WTC11 (cell line): ENCODE measurements around the gene GPRC5C. TPM values are rescaled to one million over a fixed set of nuclear protein-coding genes. Genes with fewer than 3 reads are reported as not detected.

Experiments used
- ATAC-seq: fragments of 200-7000 bp; cut with Tn5 transposase; 2 replicates; pipeline ENCODE4 v1.10.0; 2021; ENCODE audit warnings: mild to moderate bottlenecking, moderate library complexity
- CTCF ChIA-PET: fragments of 300-600 bp; sonication (Branson Sonifier 250); formaldehyde crosslinking; loops from one replicate; lab custom pipeline; 2021; ENCODE audit warnings: antibody characterized with exemption; lab: Charles Lee
- POLR2A ChIA-PET: fragments of 350-600 bp; sonication (Branson Sonifier 250); formaldehyde crosslinking; loops from one replicate; lab custom pipeline; 2021; ENCODE audit warnings: antibody characterized with exemption; lab: Charles Lee
- DNase-seq: peaks from one replicate; pipeline ENCODE4 v3.0.0; 2021; ENCODE audit warnings: low spot score
- H3K27ac Mint-ChIP-seq: 2 replicates; pipeline ENCODE4 v1.8.0; 2021; ENCODE audit warnings: mixed read lengths
- H3K27me3 Mint-ChIP-seq: 2 replicates; pipeline ENCODE4 v1.8.0; 2021; ENCODE audit warnings: low read depth, mild to moderate bottlenecking, moderate library complexity, mixed read lengths
- H3K36me3 Mint-ChIP-seq: 2 replicates; pipeline ENCODE4 v1.8.0; 2021; ENCODE audit warnings: mixed read lengths
- H3K4me1 Mint-ChIP-seq: 2 replicates; pipeline ENCODE4 v1.8.0; 2022; ENCODE audit warnings: mixed read lengths
- H3K4me3 Mint-ChIP-seq: 2 replicates; pipeline ENCODE4 v1.8.0; 2021; ENCODE audit warnings: mild to moderate bottlenecking, moderate library complexity, mixed read lengths
- H3K9me3 Mint-ChIP-seq: 2 replicates; pipeline ENCODE4 v1.8.0; 2021; ENCODE audit warnings: mixed read lengths
- ARID4B ChIP-seq: sonication (generic); formaldehyde crosslinking; IDR thresholded peaks from 2 replicates; pipeline ENCODE4 v1.8.0; 2023; ENCODE audit warnings: missing genetic modification reagents, mild to moderate bottlenecking, borderline replicate concordance
- E2F1 ChIP-seq: sonication (generic); formaldehyde crosslinking; IDR thresholded peaks from 2 replicates; pipeline ENCODE4 v1.8.0; 2022; ENCODE audit warnings: mild to moderate bottlenecking, missing genetic modification reagents
- ELF4 ChIP-seq: sonication (generic); formaldehyde crosslinking; IDR thresholded peaks from 2 replicates; pipeline ENCODE4 v1.8.1; 2022; ENCODE audit warnings: low read depth, mild to moderate bottlenecking, moderate library complexity, missing genetic modification reagents
- ERG ChIP-seq: fragments of 250-450 bp; sonication (Bioruptor Pico); IDR thresholded peaks from 2 replicates; pipeline ENCODE4 v1.8.0; 2021; ENCODE audit warnings: mild to moderate bottlenecking
- ESRRA ChIP-seq: sonication (generic); formaldehyde crosslinking; IDR thresholded peaks from 2 replicates; pipeline ENCODE4 v1.8.1; 2022; ENCODE audit warnings: mild to moderate bottlenecking, missing genetic modification reagents, borderline replicate concordance
- FOXJ3 ChIP-seq: sonication (generic); formaldehyde crosslinking; IDR thresholded peaks from 2 replicates; pipeline ENCODE4 v1.9.0; 2021; ENCODE audit warnings: missing genetic modification reagents, mild to moderate bottlenecking, borderline replicate concordance
- FOXK1 ChIP-seq: sonication (generic); formaldehyde crosslinking; IDR thresholded peaks from 2 replicates; pipeline ENCODE4 v1.8.0; 2022; ENCODE audit warnings: mild to moderate bottlenecking, moderate library complexity, missing genetic modification reagents
- GABPB1 ChIP-seq: sonication (generic); formaldehyde crosslinking; IDR thresholded peaks from 2 replicates; pipeline ENCODE4 v1.8.1; 2023; ENCODE audit warnings: mild to moderate bottlenecking, missing genetic modification reagents
- GRHL2 ChIP-seq: fragments of 250-450 bp; sonication (Bioruptor Pico); IDR thresholded peaks from 2 replicates; pipeline ENCODE4 v1.8.0; 2022; ENCODE audit warnings: mild to moderate bottlenecking, moderate library complexity; ENCODE audit not compliant: insufficient replicate concordance, severe bottlenecking
- HMGA2 ChIP-seq: fragments of 250-450 bp; sonication (Bioruptor Pico); IDR thresholded peaks from 2 replicates; pipeline ENCODE4 v1.4.0; 2021; ENCODE audit warnings: mild to moderate bottlenecking, moderate library complexity
- MXD4 ChIP-seq: fragments of 250-450 bp; sonication (Bioruptor Pico); IDR thresholded peaks from 2 replicates; pipeline ENCODE4 v1.8.0; 2021; ENCODE audit warnings: mild to moderate bottlenecking, moderate library complexity, borderline replicate concordance
- PREB ChIP-seq: sonication (generic); formaldehyde crosslinking; IDR thresholded peaks from 2 replicates; pipeline ENCODE4 v1.8.1; 2022; ENCODE audit warnings: mild to moderate bottlenecking, missing genetic modification reagents, moderate library complexity, borderline replicate concordance
- RORB ChIP-seq: fragments of 250-450 bp; sonication (Bioruptor Pico); IDR thresholded peaks from 2 replicates; pipeline ENCODE4 v1.9.0; 2021; ENCODE audit warnings: mild to moderate bottlenecking
- SOX15 ChIP-seq: fragments of 250-450 bp; sonication (Bioruptor Pico); IDR thresholded peaks from 2 replicates; pipeline ENCODE4 v1.9.0; 2021; ENCODE audit warnings: mild to moderate bottlenecking
- TP53 ChIP-seq: sonication (generic); formaldehyde crosslinking; IDR thresholded peaks from 2 replicates; pipeline ENCODE4 v1.8.1; 2023; ENCODE audit warnings: mild to moderate bottlenecking, missing genetic modification reagents
- ZBTB21 ChIP-seq: sonication (generic); formaldehyde crosslinking; IDR thresholded peaks from 2 replicates; pipeline ENCODE4 v1.8.1; 2023; ENCODE audit warnings: mild to moderate bottlenecking, missing genetic modification reagents, borderline replicate concordance
- ZMAT4 ChIP-seq: fragments of 250-450 bp; sonication (Bioruptor Pico); IDR thresholded peaks from 2 replicates; pipeline ENCODE4 v1.9.0; 2021; ENCODE audit warnings: mild to moderate bottlenecking
- ZNF138 ChIP-seq: sonication (generic); formaldehyde crosslinking; conservative IDR thresholded peaks from 2 replicates; pipeline ENCODE4 v1.8.1; 2022; ENCODE audit warnings: mild to moderate bottlenecking, moderate library complexity, missing genetic modification reagents
- ZNF219 ChIP-seq: sonication (generic); formaldehyde crosslinking; IDR thresholded peaks from 2 replicates; pipeline ENCODE4 v1.8.0; 2023; ENCODE audit warnings: missing genetic modification reagents, mild to moderate bottlenecking, borderline replicate concordance
- ZNF281 ChIP-seq: sonication (generic); formaldehyde crosslinking; IDR thresholded peaks from 2 replicates; pipeline ENCODE4 v1.8.0; 2023; ENCODE audit warnings: mild to moderate bottlenecking, missing genetic modification reagents
- total RNA-seq: library from RNA; stranded (reverse); gene quantifications from 3 replicates; pipeline ENCODE4 v1.2.3, GENCODE V29; 2021

Gene GPRC5C
- total RNA-seq, 1 experiment from 2014 or later = 19.6 TPM

- POLR2A ChIA-PET = no interaction called here
- DNase-seq (no peak), ATAC-seq (no peak)
- CTCF ChIA-PET = interaction anchor here (0.7 to 1.3 kb wide), 2 partner anchors 17 to 770 kb away, joined by 3 to 7 read pairs; no protein-coding TSS in a partner anchor
- H3K9me3 Mint-ChIP-seq = no peaks in the 10 kb centered on the region
- peaks cover 33% of the 10 kb centered on the region for H3K4me1 Mint-ChIP-seq
- no peak overlapping the region for H3K27ac Mint-ChIP-seq
- no peaks in the 10 kb centered on the region for H3K36me3 Mint-ChIP-seq
- TF ChIP-seq PREB (CRISPR knock-in tag) = no peak
- no peak for TF ChIP-seq E2F1 (CRISPR knock-in tag)
- TF ChIP-seq RORB (CRISPR knock-in tag) = no peak
- TF ChIP-seq GRHL2 (CRISPR knock-in tag) = no peak
- TF ChIP-seq TP53 (CRISPR knock-in tag) = no peak
- TF ChIP-seq FOXK1 = no peak
- no peak for TF ChIP-seq ZNF138 (CRISPR knock-in tag)
- TF ChIP-seq MXD4 (CRISPR knock-in tag) = no peak
- TF ChIP-seq SOX15 = no peak
- TF ChIP-seq ESRRA (CRISPR knock-in tag) = no peak
- TF ChIP-seq FOXJ3 (CRISPR knock-in tag) = no peak
- no peak for TF ChIP-seq ERG (CRISPR knock-in tag)
- TF ChIP-seq HMGA2 (CRISPR knock-in tag) = no peak
- no peak for TF ChIP-seq ZMAT4 (CRISPR knock-in tag)
- no peak for TF ChIP-seq ZNF281 (CRISPR knock-in tag)
- no peak for TF ChIP-seq ELF4 (CRISPR knock-in tag)
- no peak for TF ChIP-seq ARID4B
- no peak for TF ChIP-seq ZBTB21 (CRISPR knock-in tag)
- TF ChIP-seq ZNF219 (CRISPR knock-in tag) = no peak
- no peak for TF ChIP-seq GABPB1
- peaks cover 7% of the 10 kb centered on the region for H3K27me3 Mint-ChIP-seq
- H3K4me3 Mint-ChIP-seq = no peak overlapping the region
Observed at GRCh38 chr17:74385201-74385600, 46.7 kb upstream of the GPRC5C start.
